Panc1 (cell line): Measurements from ENCODE around the gene RHBDF1. TPM values are rescaled to one million over a fixed set of nuclear protein-coding genes. Genes with fewer than 3 reads are reported as not detected.

Experiments used
- ATAC-seq: fragments of 200-7000 bp; cut with Tn5 transposase; 2 replicates; pipeline ENCODE4 v1.9.1; 2020; ENCODE audit warnings: mild to moderate bottlenecking, moderate library complexity
- BruUV-seq: library from RNA; stranded (reverse); fragments of 400-500 nt; replicated peaks from 2 replicates; lab custom pipeline; 2021; lab: Mats Ljungman, UMichigan
- CTCF ChIA-PET: fragments of 300-600 bp; sonication (Branson Sonifier 250); formaldehyde crosslinking; loops from one replicate; lab custom pipeline; 2022; ENCODE audit warnings: antibody characterized with exemption; lab: Charles Lee
- POLR2A ChIA-PET: fragments of 300-600 bp; sonication (Branson Sonifier 250); formaldehyde crosslinking; loops from one replicate; lab custom pipeline; 2022; ENCODE audit warnings: antibody characterized with exemption; lab: Charles Lee
- DNase-seq: peaks from one replicate; pipeline ENCODE4 v3.0.0-alpha.2; 2010; ENCODE audit warnings: low read depth, low spot score
- H3K27ac ChIP-seq: 2 replicates; pipeline ENCODE4 v1.5.1; 2011; ENCODE audit warnings: mild to moderate bottlenecking, low read length, inconsistent platforms
- H3K27me3 ChIP-seq: fragments of 200-500 bp; sonication (Bioruptor generic); 2 replicates; pipeline ENCODE4 v1.6.0; 2014; ENCODE audit warnings: low read length, inconsistent platforms; ENCODE audit not compliant: control insufficient read depth, insufficient read depth
- H3K36me3 ChIP-seq: fragments of 200-500 bp; sonication (Bioruptor generic); 2 replicates; pipeline ENCODE4 v1.5.1; 2014; ENCODE audit warnings: inconsistent platforms, mild to moderate bottlenecking, low read length, moderate library complexity; ENCODE audit not compliant: control insufficient read depth, insufficient read depth
- H3K4me1 ChIP-seq: 2 replicates; pipeline ENCODE4 v1.5.1; 2011; ENCODE audit warnings: inconsistent platforms, mild to moderate bottlenecking, low read length, moderate library complexity; ENCODE audit not compliant: control insufficient read depth, insufficient read depth
- H3K4me3 ChIP-seq, 2 experiments: 2 replicates each; pipeline ENCODE4 v1.5.1; 2011 to 2012; ENCODE audit warnings: low read depth in 2 of 2, low read length in 2 of 2, mild to moderate bottlenecking in 2 of 2, inconsistent platforms in 1 of 2, moderate library complexity in 1 of 2
- H3K9me3 ChIP-seq: fragments of 200-500 bp; sonication (Bioruptor generic); 2 replicates; pipeline ENCODE4 v1.5.1; 2014; ENCODE audit warnings: low read depth, mild to moderate bottlenecking, inconsistent platforms, low read length, moderate library complexity; ENCODE audit not compliant: control insufficient read depth, insufficient read depth
- POLR2AphosphoS5 ChIP-seq: IDR thresholded peaks from 2 replicates; pipeline ENCODE4 v1.6.1; 2012; ENCODE audit warnings: mild to moderate bottlenecking, low read depth, low read length, moderate library complexity
- SIN3A ChIP-seq: IDR thresholded peaks from 2 replicates; pipeline ENCODE4 v1.6.1; 2012; ENCODE audit warnings: low read depth, mild to moderate bottlenecking, low read length, moderate library complexity, borderline replicate concordance; ENCODE audit not compliant: insufficient read depth
- TCF7L2 ChIP-seq: IDR thresholded peaks from 2 replicates; pipeline ENCODE4 v1.6.1; 2011; ENCODE audit warnings: mild to moderate bottlenecking, low read depth, low read length, inconsistent platforms
- in situ Hi-C: cut with HindIII; loops from 2 replicates; pipeline ENCODE4 v1.10.0; 2016; ENCODE audit warnings: low sequenced_read_pairs, low pct_unique_long_range_greater_than_20kb
- intact Hi-C: fragments of 100-400 bp; cut with micrococcal nuclease; formaldehyde crosslinking; loops from one replicate; pipeline ENCODE4 v1.10.0; 2022; ENCODE audit not compliant: unreplicated experiment
- total RNA-seq: library from RNA; stranded (reverse); gene quantifications from one replicate; pipeline ENCODE4 v1.2.1, GENCODE V29; 2021; ENCODE audit not compliant: unreplicated experiment
- TF ChIP-seq, protein P1 (sequence below), 2 experiments: IDR thresholded peaks; 2 replicates each; pipeline ENCODE4 v1.6.1; 2011 to 2012; ENCODE audit warnings: low read depth in 2 of 2, control low read depth in 1 of 2, low read length in 1 of 2, mild to moderate bottlenecking in 1 of 2, moderate library complexity in 1 of 2; ENCODE audit not compliant: insufficient read depth in 1 of 2
- TF ChIP-seq, protein P2 (sequence below): fragments of 450-650 bp; IDR thresholded peaks from 2 replicates; pipeline ENCODE4 v1.5.1; 2017; ENCODE audit warnings: mild to moderate bottlenecking

The RHBDF1 gene
- total RNA-seq, 1 experiment from 2014 or later = 41.7 TPM

DNA sequence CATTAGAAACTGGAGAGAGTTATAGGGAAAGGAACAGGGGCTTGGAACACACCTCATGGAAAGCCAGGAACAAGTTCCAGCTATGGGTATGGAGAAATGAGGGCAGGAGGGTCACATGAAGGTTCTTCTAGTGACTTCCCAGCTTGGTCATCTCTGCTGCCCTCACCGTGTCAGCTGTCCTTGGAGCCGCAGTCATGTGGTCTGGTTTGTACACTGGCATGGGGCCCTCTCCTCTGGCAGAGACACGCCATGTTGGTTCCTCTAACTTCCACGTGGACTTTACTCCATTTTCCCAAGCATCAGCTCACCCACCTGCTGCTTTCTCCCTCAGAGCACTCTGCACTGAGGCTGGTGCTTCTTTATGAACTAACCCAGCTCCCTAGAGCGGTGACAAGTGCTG, 31.9 kb upstream of the RHBDF1 start:
- Histone ChIP-seq H3K36me3 (0 out of 2 replicates have a peak, but pooled peaks cover 1% of the 10 kb centered on the region), H3K9me3 (no peaks in the 10 kb centered on the region), H3K27me3 (no peaks in the 10 kb centered on the region), H3K27ac (no peak overlapping the region), H3K4me3 (no peak overlapping the region), H3K4me1 (no peaks in the 10 kb centered on the region)
- in situ Hi-C loops = no loop called here
- CTCF ChIA-PET = interaction anchor here (1.0 kb wide), 1 partner anchor 76 kb away, joined by 3 read pairs; the partner anchor contains the start of gene HBQ1
- BruUV-seq = no TSS peak
- POLR2A ChIA-PET = no interaction called here
- TF ChIP-seq TCF7L2 (no peak), POLR2AphosphoS5 (no peak), SIN3A (no peak)
- TF ChIP-seq, protein P1, sequence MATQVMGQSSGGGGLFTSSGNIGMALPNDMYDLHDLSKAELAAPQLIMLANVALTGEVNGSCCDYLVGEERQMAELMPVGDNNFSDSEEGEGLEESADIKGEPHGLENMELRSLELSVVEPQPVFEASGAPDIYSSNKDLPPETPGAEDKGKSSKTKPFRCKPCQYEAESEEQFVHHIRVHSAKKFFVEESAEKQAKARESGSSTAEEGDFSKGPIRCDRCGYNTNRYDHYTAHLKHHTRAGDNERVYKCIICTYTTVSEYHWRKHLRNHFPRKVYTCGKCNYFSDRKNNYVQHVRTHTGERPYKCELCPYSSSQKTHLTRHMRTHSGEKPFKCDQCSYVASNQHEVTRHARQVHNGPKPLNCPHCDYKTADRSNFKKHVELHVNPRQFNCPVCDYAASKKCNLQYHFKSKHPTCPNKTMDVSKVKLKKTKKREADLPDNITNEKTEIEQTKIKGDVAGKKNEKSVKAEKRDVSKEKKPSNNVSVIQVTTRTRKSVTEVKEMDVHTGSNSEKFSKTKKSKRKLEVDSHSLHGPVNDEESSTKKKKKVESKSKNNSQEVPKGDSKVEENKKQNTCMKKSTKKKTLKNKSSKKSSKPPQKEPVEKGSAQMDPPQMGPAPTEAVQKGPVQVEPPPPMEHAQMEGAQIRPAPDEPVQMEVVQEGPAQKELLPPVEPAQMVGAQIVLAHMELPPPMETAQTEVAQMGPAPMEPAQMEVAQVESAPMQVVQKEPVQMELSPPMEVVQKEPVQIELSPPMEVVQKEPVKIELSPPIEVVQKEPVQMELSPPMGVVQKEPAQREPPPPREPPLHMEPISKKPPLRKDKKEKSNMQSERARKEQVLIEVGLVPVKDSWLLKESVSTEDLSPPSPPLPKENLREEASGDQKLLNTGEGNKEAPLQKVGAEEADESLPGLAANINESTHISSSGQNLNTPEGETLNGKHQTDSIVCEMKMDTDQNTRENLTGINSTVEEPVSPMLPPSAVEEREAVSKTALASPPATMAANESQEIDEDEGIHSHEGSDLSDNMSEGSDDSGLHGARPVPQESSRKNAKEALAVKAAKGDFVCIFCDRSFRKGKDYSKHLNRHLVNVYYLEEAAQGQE (IDR thresholded peaks at IDR 0.05; ENCODE audit: insufficient read depth in 1 of 2, low read depth in 2 of 2, low read length in 1 of 2) = no peak
- intact Hi-C loops = no loop called here
- ATAC-seq (no peak), DNase-seq (no peak)

DNA sequence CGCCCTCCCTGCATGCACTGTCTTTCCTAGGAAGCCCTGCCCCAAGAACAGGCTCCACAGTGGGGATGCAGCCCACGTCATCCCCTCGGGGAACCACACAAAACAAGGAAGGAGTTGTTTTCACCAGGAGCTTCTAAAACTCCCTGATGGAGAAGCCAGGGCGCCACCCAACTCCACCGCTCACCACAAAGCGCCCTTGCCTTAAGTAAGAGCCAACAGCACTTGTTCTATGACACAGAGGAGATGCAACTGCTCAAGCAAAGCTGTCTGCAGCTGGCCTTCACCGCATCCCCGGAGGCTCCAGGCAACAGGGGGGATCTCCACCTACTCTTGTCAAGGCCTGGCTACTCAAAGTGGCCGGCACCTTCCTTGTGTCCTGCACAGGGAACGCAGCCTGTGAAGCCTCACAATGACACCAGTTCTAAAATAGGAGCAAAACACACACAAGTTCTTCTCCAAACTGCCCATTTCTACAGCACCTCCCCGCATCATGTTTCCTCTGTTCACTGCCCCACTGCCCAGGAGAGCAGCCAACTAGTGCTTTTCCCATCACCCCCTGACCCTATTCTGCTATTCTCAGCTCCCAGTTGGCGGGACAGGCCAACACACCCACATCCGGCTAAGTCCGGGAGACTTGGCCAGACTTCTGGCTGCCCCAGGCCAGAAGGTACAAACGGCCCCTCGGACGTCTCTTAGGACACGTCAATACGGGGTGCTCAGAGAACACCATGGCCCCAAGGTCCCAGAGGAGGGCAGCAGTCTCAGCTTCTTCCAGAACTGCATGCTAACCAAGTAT, 29.8 kb upstream of the RHBDF1 start:
- H3K27ac ChIP-seq = no peak overlapping the region
- POLR2A ChIA-PET = no interaction called here
- no TSS peak for BruUV-seq
- DNase-seq = no peak
- no peaks in the 10 kb centered on the region for H3K4me1 ChIP-seq
- intact Hi-C loops = no loop called here
- in situ Hi-C loops = no loop called here
- CTCF ChIA-PET = no interaction called here
- H3K27me3 ChIP-seq = no peaks in the 10 kb centered on the region
- TF ChIP-seq, protein P2, sequence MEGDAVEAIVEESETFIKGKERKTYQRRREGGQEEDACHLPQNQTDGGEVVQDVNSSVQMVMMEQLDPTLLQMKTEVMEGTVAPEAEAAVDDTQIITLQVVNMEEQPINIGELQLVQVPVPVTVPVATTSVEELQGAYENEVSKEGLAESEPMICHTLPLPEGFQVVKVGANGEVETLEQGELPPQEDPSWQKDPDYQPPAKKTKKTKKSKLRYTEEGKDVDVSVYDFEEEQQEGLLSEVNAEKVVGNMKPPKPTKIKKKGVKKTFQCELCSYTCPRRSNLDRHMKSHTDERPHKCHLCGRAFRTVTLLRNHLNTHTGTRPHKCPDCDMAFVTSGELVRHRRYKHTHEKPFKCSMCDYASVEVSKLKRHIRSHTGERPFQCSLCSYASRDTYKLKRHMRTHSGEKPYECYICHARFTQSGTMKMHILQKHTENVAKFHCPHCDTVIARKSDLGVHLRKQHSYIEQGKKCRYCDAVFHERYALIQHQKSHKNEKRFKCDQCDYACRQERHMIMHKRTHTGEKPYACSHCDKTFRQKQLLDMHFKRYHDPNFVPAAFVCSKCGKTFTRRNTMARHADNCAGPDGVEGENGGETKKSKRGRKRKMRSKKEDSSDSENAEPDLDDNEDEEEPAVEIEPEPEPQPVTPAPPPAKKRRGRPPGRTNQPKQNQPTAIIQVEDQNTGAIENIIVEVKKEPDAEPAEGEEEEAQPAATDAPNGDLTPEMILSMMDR = no peak
- no peak for TF ChIP-seq SIN3A
- no peak for TF ChIP-seq POLR2AphosphoS5
- TF ChIP-seq, protein P1 (IDR thresholded peaks at IDR 0.05; ENCODE audit: insufficient read depth in 1 of 2, low read depth in 2 of 2, low read length in 1 of 2) = no peak
- TF ChIP-seq TCF7L2 = no peak
- ATAC-seq = no peak
- H3K36me3 ChIP-seq = no peaks in the 10 kb centered on the region
- H3K9me3 ChIP-seq = no peaks in the 10 kb centered on the region
- no peak overlapping the region for H3K4me3 ChIP-seq
